Naive B cell (primary cell): ENCODE data around the gene ENO4. TPM values are rescaled to one million over a fixed set of nuclear protein-coding genes. Genes with fewer than 3 reads are reported as not detected.
A peak's percentile ranks its signal among the peaks of the same experiment; 100 is the strongest.

ENCODE experiments used
- ATAC-seq, 2 donors: fragments of 150-1000 bp; cut with Tn5 transposase; 2 replicates each; pipeline ENCODE4 v1.10.0; 2021; ENCODE audit warnings: low read depth in 2 of 2, mild to moderate bottlenecking in 2 of 2, moderate library complexity in 2 of 2
- DNase-seq: peaks from one replicate; pipeline ENCODE4 v3.0.0; 2022
- H3K27ac Mint-ChIP-seq, 6 donors: one replicate each; pipeline ENCODE4 v1.8.0; 2020 to 2022; ENCODE audit warnings: mild to moderate bottlenecking in 6 of 6, mixed read lengths in 6 of 6, moderate library complexity in 5 of 6, inconsistent platforms in 2 of 6
- H3K27me3 Mint-ChIP-seq, 3 donors: one replicate each; pipeline ENCODE4 v1.8.0; 2021 to 2022; ENCODE audit warnings: mixed read lengths in 3 of 3, mild to moderate bottlenecking in 1 of 3
- H3K36me3 Mint-ChIP-seq, 2 donors: one replicate each; pipeline ENCODE4 v1.8.0; 2020 to 2022; ENCODE audit warnings: mixed read lengths in 2 of 2, inconsistent platforms in 1 of 2, mild to moderate bottlenecking in 1 of 2
- H3K4me1 Mint-ChIP-seq, 3 donors: one replicate each; pipeline ENCODE4 v1.8.0; 2020 to 2022; ENCODE audit warnings: mixed read lengths in 3 of 3, inconsistent platforms in 1 of 3, mild to moderate bottlenecking in 1 of 3, moderate library complexity in 1 of 3
- H3K4me3 Mint-ChIP-seq, 8 donors: one replicate each; pipeline ENCODE4 v1.8.0; 2020 to 2022; ENCODE audit warnings: mild to moderate bottlenecking in 8 of 8, mixed read lengths in 8 of 8, moderate library complexity in 8 of 8, inconsistent platforms in 2 of 8
- H3K9me3 Mint-ChIP-seq, 7 donors: one replicate each; pipeline ENCODE4 v1.8.0; 2020 to 2022; ENCODE audit warnings: mixed read lengths in 7 of 7, mild to moderate bottlenecking in 5 of 7, inconsistent platforms in 2 of 7, moderate library complexity in 1 of 7
- polyA plus RNA-seq, 6 donors: library from polyadenylated mRNA; unstranded; fragments of 300-500 nt; fragmentation: Illumina TruSeq; gene quantifications; one replicate each; pipeline ENCODE4 v1.2.3, GENCODE V29; 2021; ENCODE audit warnings: low read depth in 6 of 6

Gene ENO4, protein sequence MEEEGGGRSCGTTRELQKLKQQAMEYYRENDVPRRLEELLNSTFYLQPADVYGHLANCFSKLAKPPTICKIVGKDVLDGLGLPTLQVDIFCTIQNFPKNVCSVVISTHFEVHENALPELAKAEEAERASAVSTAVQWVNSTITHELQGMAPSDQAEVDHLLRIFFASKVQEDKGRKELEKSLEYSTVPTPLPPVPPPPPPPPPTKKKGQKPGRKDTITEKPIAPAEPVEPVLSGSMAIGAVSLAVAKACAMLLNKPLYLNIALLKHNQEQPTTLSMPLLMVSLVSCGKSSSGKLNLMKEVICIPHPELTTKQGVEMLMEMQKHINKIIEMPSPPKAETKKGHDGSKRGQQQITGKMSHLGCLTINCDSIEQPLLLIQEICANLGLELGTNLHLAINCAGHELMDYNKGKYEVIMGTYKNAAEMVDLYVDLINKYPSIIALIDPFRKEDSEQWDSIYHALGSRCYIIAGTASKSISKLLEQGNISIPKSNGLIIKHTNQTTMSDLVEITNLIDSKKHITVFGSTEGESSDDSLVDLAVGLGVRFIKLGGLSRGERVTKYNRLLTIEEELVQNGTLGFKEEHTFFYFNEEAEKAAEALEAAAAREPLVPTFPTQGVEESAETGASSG
- polyA plus RNA-seq = under 1 TPM in 1 of 6 donors, not detected in 5; 0.12 TPM

DNA sequence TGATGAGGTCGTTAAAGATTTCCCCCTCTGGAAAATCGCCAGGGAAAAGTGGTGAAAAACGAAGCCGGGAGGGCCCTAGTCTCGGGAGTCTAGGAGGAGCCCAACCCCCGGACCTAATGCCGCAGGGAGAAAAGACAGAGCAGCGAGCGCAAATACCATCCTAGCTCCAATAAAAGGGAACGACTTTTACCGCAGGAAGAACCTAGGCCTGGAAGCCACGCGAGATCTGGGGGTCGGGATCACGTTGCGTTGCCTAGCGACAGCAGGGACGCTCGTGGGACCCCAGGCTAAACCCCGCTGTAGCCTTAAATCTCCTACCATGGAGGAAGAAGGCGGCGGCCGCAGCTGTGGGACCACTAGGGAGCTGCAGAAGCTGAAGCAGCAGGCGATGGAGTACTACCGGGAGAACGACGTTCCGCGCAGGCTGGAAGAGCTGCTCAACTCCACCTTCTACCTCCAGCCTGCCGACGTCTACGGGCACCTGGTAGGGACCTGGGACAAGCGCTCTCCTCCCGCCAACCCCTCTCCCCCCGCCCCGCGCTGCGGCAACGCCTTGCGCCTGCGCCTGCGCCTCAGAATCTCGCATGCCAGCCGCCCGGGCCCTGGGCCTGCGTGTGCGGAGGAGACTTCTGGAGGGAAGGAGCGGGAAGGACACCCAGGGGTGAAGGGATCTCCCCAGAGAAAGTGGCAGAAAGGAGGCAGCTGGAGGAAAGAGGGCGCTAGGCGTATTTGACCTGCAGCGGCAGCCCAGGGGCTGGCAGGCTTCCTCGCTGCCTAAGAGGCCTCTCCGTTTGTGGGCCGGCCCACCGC lies at the start of gene ENO4:
ENO4 (plus strand) TSS at position 252 of the 810 bp plus-strand sequence; CDS start at position 320, 68 bp downstream.
- Mint-ChIP-seq H3K9me3 (peaks cover 2 to 17% (median 7%) of the 10 kb centered on the region in 7 donors), H3K27ac (peak within 1 kb of the TSS in 5 of 6 donors; percentile 64 to 92 (median 87))
- ATAC-seq = peak; percentile 10 to 26

DNA sequence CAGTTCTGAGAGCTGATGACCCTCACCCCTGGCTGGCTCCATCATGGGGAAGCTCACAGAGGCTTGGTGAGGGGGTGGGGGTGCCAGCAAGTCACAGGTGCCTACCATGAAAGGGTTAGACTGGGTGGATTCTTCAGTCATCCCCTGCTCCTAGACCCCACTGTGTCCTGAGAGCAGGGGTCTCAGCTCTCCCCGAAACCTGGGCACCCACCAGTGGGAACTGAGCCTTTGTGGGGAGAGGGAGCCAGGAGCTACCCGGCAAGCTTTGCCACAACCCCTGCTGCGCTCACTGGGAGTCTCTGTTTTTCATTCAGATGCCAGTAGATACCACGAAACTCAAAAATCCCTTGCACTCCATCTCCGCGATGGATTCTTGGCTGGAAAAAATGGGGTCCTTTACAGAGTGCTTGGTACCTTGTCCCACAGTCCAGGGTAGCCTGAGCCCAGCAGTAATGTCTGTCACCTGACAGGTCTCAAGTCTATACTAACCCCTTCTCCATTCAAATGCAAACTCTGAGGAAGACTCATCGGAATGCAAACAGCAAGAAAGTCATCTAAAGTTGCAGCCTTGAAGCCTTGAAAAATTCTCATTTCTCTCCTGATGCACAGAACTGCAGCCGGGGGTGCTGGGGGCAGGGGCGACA lies 48.9 kb upstream of the ENO4 start:
- DNase-seq = no peak
- Mint-ChIP-seq H3K27ac (no peak overlapping the region), H3K4me1 (no peaks in the 10 kb centered on the region), H3K9me3 (peaks cover 0 to 5% (median 0%) of the 10 kb centered on the region in 7 donors), H3K36me3 (no peaks in the 10 kb centered on the region), H3K4me3 (no peak overlapping the region), H3K27me3 (peaks cover 7 to 18% (median 13%) of the 10 kb centered on the region in 3 donors)
- ATAC-seq = no peak

More for the DNA sequence above, at the start of gene ENO4:
- Mint-ChIP-seq H3K27me3 (peaks cover 38 to 61% (median 56%) of the 10 kb centered on the region in 3 donors), H3K4me3 (peak within 1 kb of the TSS; percentile 45 to 90 (median 72)), H3K36me3 (peaks cover 6 to 9% of the 10 kb centered on the region in 2 donors), H3K4me1 (peaks cover 5 to 25% (median 21%) of the 10 kb centered on the region in 3 donors)
- DNase-seq = no peak

DNA sequence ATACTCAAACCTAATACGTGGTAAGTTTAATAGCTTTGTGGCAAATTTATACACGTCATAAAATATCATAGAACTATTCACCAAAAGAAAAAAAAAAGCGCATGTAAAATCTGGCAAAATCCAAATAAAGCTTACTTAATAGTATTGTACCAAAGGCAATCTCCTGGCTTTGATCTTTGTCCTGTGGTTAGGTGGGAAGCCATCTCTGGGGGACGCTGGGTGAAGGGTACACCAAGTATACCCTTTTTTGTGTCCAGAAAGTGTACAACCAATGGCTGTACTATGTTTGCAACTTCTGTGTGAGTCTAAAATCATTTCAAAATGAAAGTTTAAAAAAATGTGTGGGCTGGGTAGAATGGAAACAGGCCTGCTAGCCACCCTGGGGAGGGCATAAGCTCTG lies 47.6 kb upstream of the ENO4 start:
- Mint-ChIP-seq H3K4me1 (no peaks in the 10 kb centered on the region), H3K4me3 (no peak overlapping the region), H3K9me3 (peaks cover 0 to 6% (median 0%) of the 10 kb centered on the region in 7 donors), H3K36me3 (no peaks in the 10 kb centered on the region), H3K27me3 (peaks cover 7 to 12% (median 9%) of the 10 kb centered on the region in 3 donors), H3K27ac (no peak overlapping the region)
- ATAC-seq = no peak
- DNase-seq = no peak

DNA sequence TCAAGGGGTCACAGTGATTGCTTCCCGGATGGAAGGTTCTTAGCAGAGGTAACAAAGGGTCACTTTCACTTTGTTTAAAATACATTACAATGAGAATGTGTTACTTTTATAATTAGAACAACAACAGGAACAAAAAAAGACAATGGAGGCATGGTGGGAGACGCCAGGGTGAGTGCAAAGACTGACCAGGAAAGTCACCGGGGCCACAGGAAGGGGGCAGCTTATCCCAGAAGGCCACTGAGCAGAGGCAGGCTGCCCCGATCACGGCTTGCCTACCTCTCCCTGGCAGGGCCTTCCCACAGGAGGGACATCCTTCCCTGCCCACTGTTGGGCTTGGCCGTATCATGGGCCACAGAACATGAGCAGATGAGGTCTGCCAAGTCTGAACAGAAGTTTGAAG lies 46.8 kb upstream of the ENO4 start:
- DNase-seq (no peak), ATAC-seq (no peak)
- peaks cover 0 to 11% (median 0%) of the 10 kb centered on the region in 7 donors for H3K9me3 Mint-ChIP-seq
- H3K36me3 Mint-ChIP-seq = no peaks in the 10 kb centered on the region
- H3K4me3 Mint-ChIP-seq = no peak overlapping the region
- H3K27me3 Mint-ChIP-seq = peaks cover 5 to 7% (median 7%) of the 10 kb centered on the region in 3 donors
- no peaks in the 10 kb centered on the region for H3K4me1 Mint-ChIP-seq
- H3K27ac Mint-ChIP-seq = no peak overlapping the region

DNA sequence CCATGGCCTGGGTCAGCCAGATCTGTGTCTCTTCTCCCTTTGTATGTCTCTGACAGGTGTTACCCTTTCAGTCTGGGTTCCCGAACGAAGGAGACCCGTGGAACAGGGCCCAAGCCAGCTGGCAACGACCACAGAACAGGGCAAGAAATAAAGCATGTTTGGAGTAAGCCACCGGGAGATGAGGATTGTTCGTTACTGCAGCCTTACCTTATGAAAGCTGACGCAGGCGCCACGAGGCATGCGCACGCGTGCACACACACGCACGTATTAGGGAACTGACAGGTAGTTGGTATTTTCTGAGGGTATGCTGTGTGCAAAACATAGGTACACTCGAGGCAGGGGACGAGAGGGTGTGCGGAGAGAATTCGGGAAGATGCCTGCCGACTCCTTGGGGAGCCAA lies 46.4 kb upstream of the ENO4 start:
- Mint-ChIP-seq H3K27ac (no peak overlapping the region), H3K9me3 (peaks cover 0 to 7% (median 0%) of the 10 kb centered on the region in 7 donors), H3K4me1 (no peaks in the 10 kb centered on the region), H3K4me3 (no peak overlapping the region), H3K36me3 (no peaks in the 10 kb centered on the region), H3K27me3 (peaks cover 3 to 7% (median 5%) of the 10 kb centered on the region in 3 donors)
- DNase-seq (no peak), ATAC-seq (no peak)

DNA sequence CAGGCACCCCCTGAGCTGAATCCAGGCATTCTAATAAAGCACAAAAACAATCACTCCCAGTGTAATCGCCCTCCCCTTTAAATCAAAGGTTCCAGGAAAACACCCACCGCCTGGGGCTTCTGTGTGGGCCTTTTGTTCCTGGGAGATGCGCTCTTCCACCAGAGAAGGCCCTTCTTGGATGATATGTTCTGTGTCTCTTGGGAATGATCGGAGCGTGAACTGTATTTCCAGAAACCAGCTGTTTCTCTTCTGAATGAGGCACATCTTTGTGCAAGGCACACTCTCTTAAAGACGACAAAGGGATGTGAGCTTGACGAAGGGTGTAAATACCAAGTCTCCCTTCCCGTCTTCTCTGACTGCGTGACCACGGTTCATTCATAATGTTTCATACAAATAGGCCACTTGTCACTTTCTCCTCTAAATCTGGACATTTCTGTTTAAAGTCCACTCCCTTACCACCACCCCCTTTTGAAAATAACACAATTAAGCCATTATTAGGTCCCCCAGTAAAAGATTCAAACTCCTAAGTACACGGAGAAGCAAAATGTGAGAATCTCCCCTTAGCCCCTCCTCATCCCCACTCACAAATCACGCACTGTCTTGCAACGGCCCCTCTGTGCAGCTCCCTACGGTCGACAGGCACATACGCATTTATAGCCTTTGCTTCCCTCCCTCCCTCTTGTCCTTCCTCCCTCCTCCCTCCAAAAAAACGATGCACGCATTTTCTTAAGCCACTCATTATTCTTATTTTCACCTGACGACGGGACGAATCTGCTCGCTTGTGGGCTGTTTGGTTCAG lies 45.6 kb upstream of the ENO4 start:
- H3K27me3 Mint-ChIP-seq = peaks cover 5 to 7% (median 7%) of the 10 kb centered on the region in 3 donors
- H3K4me1 Mint-ChIP-seq = no peaks in the 10 kb centered on the region
- no peaks in the 10 kb centered on the region for H3K36me3 Mint-ChIP-seq
- DNase-seq (no peak), ATAC-seq (no peak)
- H3K9me3 Mint-ChIP-seq = peaks cover 0 to 7% (median 0%) of the 10 kb centered on the region in 7 donors
- H3K4me3 Mint-ChIP-seq = no peak overlapping the region
- H3K27ac Mint-ChIP-seq = no peak overlapping the region

DNA sequence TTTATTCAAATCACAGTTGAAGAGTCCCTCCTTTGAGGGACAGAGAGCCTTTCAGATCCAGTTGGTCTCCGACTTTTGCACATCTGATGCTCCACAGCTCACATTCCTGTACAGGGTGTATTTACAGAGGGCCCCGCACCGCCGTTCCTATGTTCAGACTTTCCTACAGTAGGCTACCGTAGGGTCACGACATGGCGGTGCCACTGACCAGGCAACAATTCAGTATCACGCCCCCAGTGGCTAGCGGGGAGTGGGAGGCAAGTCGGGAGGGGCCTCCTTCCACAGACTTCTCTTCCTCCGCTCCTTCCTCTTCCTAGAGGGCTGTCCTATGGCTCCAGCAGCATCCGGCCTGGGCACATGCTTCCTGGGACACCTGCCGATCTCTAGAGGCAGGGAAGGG lies 40.6 kb upstream of the ENO4 start:
- ATAC-seq (no peak), DNase-seq (no peak)
- Mint-ChIP-seq H3K27me3 (peaks cover 4 to 21% (median 18%) of the 10 kb centered on the region in 3 donors), H3K4me1 (no peaks in the 10 kb centered on the region), H3K36me3 (peaks cover 0 to 8% of the 10 kb centered on the region in 2 donors), H3K27ac (no peak overlapping the region), H3K9me3 (peaks cover 0 to 7% (median 2%) of the 10 kb centered on the region in 7 donors), H3K4me3 (no peak overlapping the region)

DNA sequence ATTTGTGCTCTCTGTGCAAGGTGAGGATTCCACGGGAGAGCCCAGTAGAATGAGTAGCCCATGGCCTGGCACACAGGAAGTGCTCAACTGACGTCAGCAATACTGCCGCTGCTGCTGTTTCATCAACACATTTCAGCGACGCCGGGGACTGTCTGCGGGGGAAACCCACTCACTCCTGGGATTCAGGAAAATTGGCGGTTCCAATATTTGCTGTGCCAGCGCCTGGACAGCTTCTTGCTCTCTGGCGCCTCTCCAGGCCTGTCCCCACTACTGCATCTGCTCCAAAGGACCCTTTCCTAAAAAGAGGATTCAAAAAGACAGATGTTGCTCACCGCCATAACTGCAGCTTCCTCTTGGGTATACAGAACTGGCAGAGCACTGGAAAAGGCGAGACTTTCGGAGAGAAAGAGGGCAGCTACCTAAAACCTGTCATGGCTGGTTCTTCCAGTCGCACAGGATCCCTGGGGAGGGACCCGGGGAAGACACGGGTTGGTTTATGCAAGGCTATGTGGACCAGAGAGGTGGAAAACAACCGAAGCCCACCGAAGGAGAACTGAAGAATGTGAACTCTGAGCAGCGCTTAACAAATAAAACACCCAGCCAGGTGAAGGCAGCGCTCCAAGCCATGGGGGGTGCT lies 39.7 kb upstream of the ENO4 start:
- ATAC-seq = no peak
- no peak overlapping the region for H3K27ac Mint-ChIP-seq
- H3K27me3 Mint-ChIP-seq = peaks cover 4 to 21% (median 18%) of the 10 kb centered on the region in 3 donors
- H3K4me1 Mint-ChIP-seq = no peaks in the 10 kb centered on the region
- no peak overlapping the region for H3K4me3 Mint-ChIP-seq
- DNase-seq = no peak
- H3K36me3 Mint-ChIP-seq = peaks cover 0 to 8% of the 10 kb centered on the region in 2 donors
- H3K9me3 Mint-ChIP-seq = peaks cover 0 to 7% (median 2%) of the 10 kb centered on the region in 7 donors

DNA sequence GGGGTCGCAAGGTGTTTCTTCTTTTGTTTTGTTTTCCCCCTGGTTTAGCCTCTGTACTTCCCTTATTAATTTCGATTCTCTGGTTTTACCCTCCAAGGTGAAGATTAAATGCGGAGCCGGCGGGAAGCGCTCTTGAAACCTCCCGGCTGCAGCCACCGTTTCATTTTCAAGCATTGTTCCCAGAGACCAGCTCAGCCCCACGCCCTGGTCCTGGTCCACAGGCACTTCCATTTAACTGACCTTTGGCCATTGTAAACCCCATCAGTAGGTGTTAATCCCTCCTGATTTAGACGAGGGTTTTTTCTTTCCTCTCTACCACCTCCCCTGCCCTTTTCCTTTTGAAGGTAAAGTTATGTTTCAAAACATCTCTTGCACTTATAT lies 39.2 kb upstream of the ENO4 start:
- H3K27ac Mint-ChIP-seq = no peak overlapping the region
- H3K36me3 Mint-ChIP-seq = peaks cover 0 to 8% of the 10 kb centered on the region in 2 donors
- peaks cover 4 to 21% (median 18%) of the 10 kb centered on the region in 3 donors for H3K27me3 Mint-ChIP-seq
- peaks cover 0 to 7% (median 2%) of the 10 kb centered on the region in 7 donors for H3K9me3 Mint-ChIP-seq
- DNase-seq = no peak
- no peak for ATAC-seq
- no peaks in the 10 kb centered on the region for H3K4me1 Mint-ChIP-seq
- no peak overlapping the region for H3K4me3 Mint-ChIP-seq

DNA sequence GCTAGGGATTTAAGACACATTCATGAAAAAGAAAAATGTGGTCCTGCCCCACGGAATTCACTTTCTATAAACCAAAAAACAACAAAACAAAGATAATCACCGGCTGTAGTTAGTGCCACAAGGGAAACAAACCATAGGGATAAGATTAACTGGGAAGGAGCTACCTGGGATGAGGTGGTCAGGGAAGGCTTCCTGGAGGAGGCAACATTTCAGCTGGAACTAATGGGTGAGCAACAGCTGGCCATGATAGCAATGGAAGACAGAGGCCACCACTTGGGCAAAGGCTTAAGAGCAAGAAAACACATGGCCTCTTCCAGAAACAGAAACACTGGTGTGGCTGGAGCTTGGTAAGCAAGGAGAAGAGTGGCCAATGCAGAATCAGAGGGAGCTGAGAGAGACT lies 38.4 kb upstream of the ENO4 start:
- ATAC-seq (no peak), DNase-seq (no peak)
- Mint-ChIP-seq H3K4me3 (no peak overlapping the region), H3K4me1 (no peaks in the 10 kb centered on the region), H3K27me3 (peaks cover 4 to 21% (median 18%) of the 10 kb centered on the region in 3 donors), H3K36me3 (peaks cover 0 to 8% of the 10 kb centered on the region in 2 donors), H3K27ac (peak overlapping the region in 1 of 6 donors; percentile 42), H3K9me3 (peaks cover 0 to 7% (median 2%) of the 10 kb centered on the region in 7 donors)

DNA sequence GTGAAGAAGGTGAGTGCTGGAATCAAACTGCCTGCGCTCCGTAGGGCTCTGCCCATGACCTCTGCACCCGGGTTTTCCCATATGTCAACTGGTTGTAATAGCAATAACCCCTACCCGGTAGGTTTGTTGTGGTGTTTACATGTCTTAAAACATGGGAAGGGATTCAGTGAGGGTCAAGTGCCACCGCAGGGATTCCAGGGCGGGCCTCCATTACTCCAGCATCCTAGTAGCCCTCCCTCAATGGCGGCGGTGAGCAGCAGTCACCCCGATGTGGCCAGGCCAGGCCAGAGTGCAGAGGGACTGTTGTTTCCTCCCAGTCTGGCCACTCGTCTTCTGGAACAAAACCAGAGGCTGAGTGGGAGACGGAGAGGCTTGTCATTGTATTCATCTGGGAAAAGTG lies 37.6 kb upstream of the ENO4 start:
- Mint-ChIP-seq H3K36me3 (peaks cover 0 to 8% of the 10 kb centered on the region in 2 donors), H3K4me3 (no peak overlapping the region), H3K27ac (no peak overlapping the region), H3K4me1 (no peaks in the 10 kb centered on the region), H3K9me3 (peaks cover 0 to 5% (median 2%) of the 10 kb centered on the region in 7 donors), H3K27me3 (peaks cover 4 to 21% (median 18%) of the 10 kb centered on the region in 3 donors)
- ATAC-seq = no peak
- no peak for DNase-seq
